ENCODE results near the gene GMNN.
A peak's percentile ranks its signal among the peaks of the same experiment; 100 is the strongest.

GMNN gene

GRCh38 chr6:24796616-24797290 lies 22.0 kb downstream of the GMNN start:
- TF ChIP-seq CTCF (conservative IDR thresholded peaks at IDR 0.05; ENCODE audit: low read depth, low read length) = no peak
- DNase-seq (ENCODE audit: low read depth) = no peak
- H3K4me3 ChIP-seq (ENCODE audit: low read depth, low read length) = no peak overlapping the region

GRCh38 chr6:24797596-24798216 lies 23.0 kb downstream of the GMNN start:
- no peak for TF ChIP-seq CTCF (conservative IDR thresholded peaks at IDR 0.05; ENCODE audit: low read depth, low read length)
- DNase-seq (ENCODE audit: low read depth) = peak; percentile 61
- no peak overlapping the region for H3K4me3 ChIP-seq (ENCODE audit: low read depth, low read length)

GRCh38 chr6:24798740-24799540 lies 24.2 kb downstream of the GMNN start, which contains the start of gene ARMH2:
TSS of gene ARMH2 (minus strand) at chr6:24798917. CDS start at chr6:24798857, 60 bp downstream.
- no peak within 1 kb of the TSS for H3K4me3 ChIP-seq (ENCODE audit: low read depth, low read length)
- DNase-seq (ENCODE audit: low read depth) = peak; percentile 31
- no peak for TF ChIP-seq CTCF (conservative IDR thresholded peaks at IDR 0.05; ENCODE audit: low read depth, low read length)

- no peak overlapping the region for H3K4me3 ChIP-seq (ENCODE audit: low read depth, low read length)
- TF ChIP-seq CTCF (conservative IDR thresholded peaks at IDR 0.05; ENCODE audit: low read depth, low read length) = no peak
- DNase-seq (ENCODE audit: low read depth) = no peak
These were observed 24.8 kb downstream of the GMNN start for GRCh38 chr6:24799541-24799915.

GRCh38 chr6:24802271-24803059 lies 27.7 kb downstream of the GMNN start:
- H3K4me3 ChIP-seq (ENCODE audit: low read depth, low read length) = no peak overlapping the region
- DNase-seq (ENCODE audit: low read depth) = no peak
- no peak for TF ChIP-seq CTCF (conservative IDR thresholded peaks at IDR 0.05; ENCODE audit: low read depth, low read length)

- no peak for TF ChIP-seq CTCF (conservative IDR thresholded peaks at IDR 0.05; ENCODE audit: low read depth, low read length)
- DNase-seq (ENCODE audit: low read depth) = no peak
- H3K4me3 ChIP-seq (ENCODE audit: low read depth, low read length) = no peak overlapping the region
These were observed 32.8 kb downstream of the GMNN start for GRCh38 chr6:24807584-24807983.
